NT2/D1 (cell line): ENCODE measurements around the gene IGF2R.
"Not testable (repeated sequence)": the region's sequence is repeated elsewhere in the genome, so short reads cannot be mapped to it uniquely, and the experiment has no call there.

Experiments used
- DNase-seq: peaks from one replicate; pipeline ENCODE4 v3.0.0-alpha.2; 2011; ENCODE audit warnings: low read depth, low spot score
- H3K27me3 ChIP-seq: 2 replicates; pipeline ENCODE4 v1.6.0; 2011; ENCODE audit warnings: mild to moderate bottlenecking; ENCODE audit not compliant: insufficient read length, insufficient read depth
- H3K36me3 ChIP-seq: 2 replicates; pipeline ENCODE4 v1.6.1; 2011; ENCODE audit warnings: mild to moderate bottlenecking, low read length, mixed read lengths; ENCODE audit not compliant: insufficient read depth, insufficient read length
- H3K4me1 ChIP-seq: 2 replicates; pipeline ENCODE4 v1.5.1; 2011; ENCODE audit not compliant: insufficient read depth, insufficient read length
- H3K4me3 ChIP-seq: 2 replicates; pipeline ENCODE4 v1.5.1; 2011; ENCODE audit warnings: low read depth; ENCODE audit not compliant: insufficient read length
- H3K9ac ChIP-seq: 2 replicates; pipeline ENCODE4 v1.6.0; 2011; ENCODE audit warnings: low read depth; ENCODE audit not compliant: insufficient read length
- H3K9me3 ChIP-seq: 2 replicates; pipeline ENCODE4 v1.5.1; 2011; ENCODE audit warnings: mild to moderate bottlenecking, low read length; ENCODE audit not compliant: insufficient read depth
- SUZ12 ChIP-seq: IDR thresholded peaks from 2 replicates; pipeline ENCODE4 v1.6.1; 2011; ENCODE audit not compliant: insufficient read length, insufficient read depth; ENCODE audit errors: extremely low read depth
- YY1 ChIP-seq: IDR thresholded peaks from 2 replicates; pipeline ENCODE4 v1.6.1; 2011; ENCODE audit not compliant: insufficient read length, insufficient read depth
- ZNF274 ChIP-seq: IDR thresholded peaks from 2 replicates; pipeline ENCODE4 v1.6.1; 2011; ENCODE audit warnings: mild to moderate bottlenecking, low read depth, low read length

Gene IGF2R

GRCh38 chr6:160000280-160000704, 31.4 kb downstream of the IGF2R start:
- no peak for DNase-seq
- no peak overlapping the region for H3K4me3 ChIP-seq
- H3K4me1 ChIP-seq = peaks cover 12% of the 10 kb centered on the region
- no peaks in the 10 kb centered on the region; the same call in 1 of the 2 replicates for H3K9me3 ChIP-seq
- no peaks in the 10 kb centered on the region for H3K27me3 ChIP-seq
- H3K36me3 ChIP-seq = peaks cover 20% of the 10 kb centered on the region
- TF ChIP-seq SUZ12 = no peak
- no peak for TF ChIP-seq YY1
- TF ChIP-seq ZNF274 = no peak
- no peak overlapping the region for H3K9ac ChIP-seq

GRCh38 chr6:160000893-160001427, 32.1 kb downstream of the IGF2R start:
- Histone ChIP-seq H3K4me1 (peaks cover 12% of the 10 kb centered on the region), H3K36me3 (peaks cover 20% of the 10 kb centered on the region)
- not testable (repeated sequence) for H3K9me3 ChIP-seq, DNase-seq, H3K4me3 ChIP-seq, H3K27me3 ChIP-seq, H3K9ac ChIP-seq

- TF ChIP-seq ZNF274 (no peak), SUZ12 (no peak), YY1 (no peak)
- no peak overlapping the region for H3K9ac ChIP-seq
- H3K4me3 ChIP-seq = no peak overlapping the region
- no peaks in the 10 kb centered on the region; the same call in 1 of the 2 replicates for H3K9me3 ChIP-seq
- H3K36me3 ChIP-seq = peaks cover 14% of the 10 kb centered on the region
- H3K27me3 ChIP-seq = no peaks in the 10 kb centered on the region
- no peaks in the 10 kb centered on the region for H3K4me1 ChIP-seq
- DNase-seq = no peak
Measured at GRCh38 chr6:160002882-160003281, 34.0 kb downstream of the IGF2R start.

GRCh38 chr6:160004018-160004417, 35.1 kb downstream of the IGF2R start:
- no peaks in the 10 kb centered on the region for H3K27me3 ChIP-seq
- H3K4me1 ChIP-seq = no peaks in the 10 kb centered on the region
- no peak overlapping the region for H3K9ac ChIP-seq
- peaks cover 13% of the 10 kb centered on the region for H3K36me3 ChIP-seq
- DNase-seq = no peak
- no peaks in the 10 kb centered on the region; the same call in 1 of the 2 replicates for H3K9me3 ChIP-seq
- H3K4me3 ChIP-seq = no peak overlapping the region
- TF ChIP-seq YY1 (no peak), SUZ12 (no peak), ZNF274 (no peak)

GRCh38 chr6:160004419-160005175, 35.7 kb downstream of the IGF2R start:
- H3K27me3 ChIP-seq = no peaks in the 10 kb centered on the region
- no peak overlapping the region for H3K4me3 ChIP-seq
- TF ChIP-seq YY1 (no peak), ZNF274 (no peak), SUZ12 (no peak)
- peaks cover 7% of the 10 kb centered on the region for H3K36me3 ChIP-seq
- no peaks in the 10 kb centered on the region; the same call in 1 of the 2 replicates for H3K9me3 ChIP-seq
- no peak overlapping the region for H3K9ac ChIP-seq
- no peaks in the 10 kb centered on the region for H3K4me1 ChIP-seq
- DNase-seq = no peak

- Histone ChIP-seq H3K4me1 (no peaks in the 10 kb centered on the region), H3K4me3 (no peak overlapping the region), H3K9me3 (no peaks in the 10 kb centered on the region; the same call in 1 of the 2 replicates), H3K27me3 (no peaks in the 10 kb centered on the region), H3K36me3 (peaks cover 7% of the 10 kb centered on the region), H3K9ac (no peak overlapping the region)
- no peak for DNase-seq
- TF ChIP-seq SUZ12 = no peak
- TF ChIP-seq YY1 = no peak
- no peak for TF ChIP-seq ZNF274
Measured at GRCh38 chr6:160005211-160005610, 36.3 kb downstream of the IGF2R start.

- H3K36me3 ChIP-seq = peaks cover 14% of the 10 kb centered on the region
- TF ChIP-seq SUZ12 (no peak), ZNF274 (no peak), YY1 (no peak)
- H3K9me3 ChIP-seq = no peaks in the 10 kb centered on the region; the same call in 1 of the 2 replicates
- H3K9ac ChIP-seq = no peak overlapping the region
- no peak overlapping the region for H3K4me3 ChIP-seq
- no peak for DNase-seq
- no peaks in the 10 kb centered on the region for H3K4me1 ChIP-seq
- no peaks in the 10 kb centered on the region for H3K27me3 ChIP-seq
Measured at GRCh38 chr6:160005861-160006540, 37.1 kb downstream of the IGF2R start.
